NCI-H2227 (cell line): ENCODE measurements around the gene CORO7.

Experiments used
- DNase-seq: peaks from one replicate; lab custom pipeline; 2025; ENCODE audit not compliant: unreplicated experiment; lab: John Stamatoyannopoulos, UW

Gene CORO7

DNA sequence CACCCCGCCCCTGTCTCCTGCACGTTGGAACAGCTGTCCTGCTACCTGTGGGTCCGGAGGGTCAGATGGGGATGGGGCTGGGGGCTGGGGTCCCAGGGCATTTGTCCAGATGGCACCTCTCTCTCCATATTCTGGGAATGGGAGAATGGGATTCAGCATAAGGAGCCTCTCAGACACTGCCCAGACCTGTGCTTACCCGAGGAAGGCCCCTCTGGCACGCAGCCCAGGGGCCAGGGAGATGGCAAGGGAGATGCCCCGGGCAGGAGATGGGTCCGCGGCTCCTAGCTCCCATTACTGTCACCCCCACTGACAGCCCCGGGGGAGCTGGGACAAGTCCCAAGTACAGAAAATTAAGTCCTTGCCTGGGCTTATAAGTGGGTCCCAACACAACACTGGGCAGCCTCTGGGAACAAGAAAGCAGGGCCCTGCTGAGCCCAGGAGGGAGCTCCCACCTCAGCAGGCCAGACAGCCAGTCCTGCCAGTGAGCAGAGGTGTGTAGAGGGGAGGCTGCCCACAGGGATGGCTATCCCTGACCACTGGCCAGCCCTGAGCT, 43.0 kb downstream of the CORO7 start:
- DNase-seq: no peak

GRCh38 chr16:4372578-4373355, 43.6 kb downstream of the CORO7 start:
- DNase-seq: no peak

DNA sequence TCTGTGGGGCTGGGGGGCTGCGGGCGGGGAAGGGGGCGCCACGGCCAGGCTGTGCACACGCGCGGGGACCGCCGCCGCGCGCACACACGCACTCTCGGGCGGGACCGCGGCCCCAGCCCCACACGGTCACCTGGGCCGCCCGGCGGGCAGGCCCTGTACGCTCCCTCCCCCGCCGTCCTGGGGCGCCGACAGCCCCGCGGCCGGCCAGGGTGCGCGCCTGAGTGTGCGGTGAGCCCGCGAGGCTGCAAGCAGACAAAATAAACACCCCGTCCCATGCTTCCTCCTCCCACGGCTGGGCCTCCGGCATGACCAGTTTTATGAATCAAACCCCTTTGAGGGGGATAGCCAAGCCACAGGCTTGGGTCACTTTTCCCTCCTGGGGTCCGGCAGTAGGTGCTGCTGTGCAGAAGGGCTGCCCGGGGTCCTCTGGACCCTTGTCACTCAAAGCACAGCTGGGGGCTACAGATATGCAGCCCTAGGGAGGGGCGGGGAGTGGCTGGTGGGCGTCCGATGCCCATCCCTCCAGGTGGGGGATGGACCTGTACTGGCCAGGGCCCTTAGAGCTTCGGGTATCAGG, 44.3 kb downstream of the CORO7 start:
- no peak for DNase-seq

DNA sequence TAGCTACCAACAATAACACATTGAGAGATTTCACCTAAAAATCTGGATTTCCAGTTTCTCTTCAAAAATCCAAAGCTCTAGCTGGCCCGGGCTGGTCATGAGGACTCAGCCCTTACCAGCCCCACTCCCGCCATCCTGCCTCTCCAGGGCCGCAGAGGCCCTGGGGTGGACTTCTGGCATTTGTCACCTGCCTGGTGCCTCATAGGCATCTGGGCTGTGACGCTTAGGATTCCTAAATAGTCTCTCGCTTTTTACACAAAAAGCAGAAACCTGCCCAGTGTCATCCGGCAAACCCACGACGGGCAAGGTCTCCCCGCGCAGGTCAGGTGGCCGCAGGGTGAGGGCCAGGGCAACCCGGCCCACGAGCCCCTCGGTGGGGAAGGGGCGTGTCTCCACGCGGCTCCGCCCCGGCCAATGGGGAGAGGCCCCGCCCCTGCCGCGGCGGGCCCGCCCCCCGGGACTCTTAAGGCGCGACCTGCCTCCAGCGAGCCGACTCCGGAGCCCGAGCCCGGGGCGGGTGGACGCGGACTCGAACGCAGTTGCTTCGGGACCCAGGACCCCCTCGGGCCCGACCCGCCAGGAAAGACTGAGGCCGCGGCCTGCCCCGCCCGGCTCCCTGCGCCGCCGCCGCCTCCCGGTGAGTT, 44.9 kb downstream of the CORO7 start, which contains the start of gene VASN:
Gene VASN (plus strand): TSS at position 492 of the 644 bp plus-strand sequence. CDS start 9,030 bp downstream, outside the sequence.
- no peak for DNase-seq

- DNase-seq: no peak
Observed at GRCh38 chr16:4370570-4371356, 45.6 kb downstream of the CORO7 start.

DNA sequence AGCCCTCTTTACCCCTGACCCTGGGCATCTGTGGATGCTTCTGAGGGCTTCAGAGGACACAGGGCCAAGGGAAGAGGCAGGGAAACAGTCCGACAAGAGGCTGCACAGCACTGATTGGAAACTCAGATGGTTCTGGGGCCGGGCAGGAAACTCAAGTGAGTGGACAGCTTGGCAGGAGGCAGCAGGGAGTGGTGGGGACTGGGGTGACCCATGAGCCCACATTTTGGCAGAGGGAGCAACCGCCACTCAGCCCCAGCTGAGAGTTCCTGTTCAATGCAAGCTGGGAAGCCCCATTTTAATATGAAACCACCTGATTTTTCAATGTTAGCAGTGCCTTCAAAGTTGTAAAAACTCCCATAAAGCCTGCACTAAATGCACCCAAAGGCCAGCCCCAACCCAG, 46.2 kb downstream of the CORO7 start:
- no peak for DNase-seq

- DNase-seq: no peak
Observed at GRCh38 chr16:4369007-4369733, 47.2 kb downstream of the CORO7 start.

GRCh38 chr16:4367393-4367856, 49.0 kb downstream of the CORO7 start:
- no peak for DNase-seq

DNA sequence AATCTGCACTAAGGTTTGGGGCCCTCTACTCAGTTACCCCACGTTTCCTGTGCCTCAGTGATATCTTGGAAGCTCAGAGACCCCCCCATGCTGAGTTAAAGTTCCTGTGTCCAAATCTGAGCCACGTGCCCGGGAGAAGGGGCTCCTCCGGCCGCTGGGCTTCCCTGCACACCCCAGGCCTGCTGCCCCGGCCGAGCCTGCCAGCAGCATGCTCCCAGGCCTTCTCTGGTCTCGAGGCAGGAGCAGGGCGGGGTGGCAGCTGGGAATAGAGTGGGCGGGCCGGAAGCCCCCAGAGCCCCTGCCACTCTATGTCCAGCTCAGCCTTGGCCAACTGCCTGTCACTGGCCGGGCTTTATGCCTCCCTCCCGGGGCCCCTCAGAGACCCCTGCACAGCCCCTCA, 50.4 kb downstream of the CORO7 start:
- DNase-seq: no peak

DNA sequence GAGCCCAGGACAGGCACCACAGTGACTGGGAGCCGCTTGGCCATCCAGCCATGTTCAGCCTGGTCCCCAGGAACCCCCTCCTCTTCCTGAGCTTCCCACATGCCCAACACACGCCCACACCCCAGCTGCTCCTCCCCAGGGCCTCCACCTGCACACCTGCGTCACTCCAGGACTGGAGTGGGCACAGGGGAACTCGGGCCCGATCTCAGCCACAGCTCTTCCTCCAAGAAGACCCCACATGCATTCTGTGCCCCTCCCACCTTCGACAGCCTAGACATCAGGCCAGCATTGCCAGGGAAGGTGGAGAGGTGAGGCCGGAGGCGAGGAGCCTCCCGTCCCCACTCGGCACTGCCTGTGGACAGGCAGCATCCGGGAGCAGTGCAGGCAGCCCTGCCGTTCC, 50.8 kb downstream of the CORO7 start:
- DNase-seq: no peak

DNA sequence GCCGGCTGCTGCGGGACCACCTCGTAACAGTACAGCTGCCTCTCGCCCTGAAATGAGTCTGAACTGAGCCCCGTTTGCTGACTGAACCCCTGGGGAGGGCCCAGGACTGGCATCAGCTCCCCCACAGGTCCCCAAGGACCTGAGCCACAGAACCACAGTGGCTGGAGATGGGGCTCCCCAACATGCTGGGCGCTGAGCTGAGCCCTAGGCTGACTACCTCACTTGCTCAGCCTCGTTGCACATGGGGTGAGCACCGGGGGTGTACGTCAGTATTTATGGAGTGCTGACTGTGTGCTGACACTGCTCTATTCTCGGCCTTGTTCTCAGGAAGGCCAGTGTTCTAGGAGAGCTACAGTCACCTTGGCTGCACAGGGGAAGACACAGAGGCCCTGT, 51.4 kb downstream of the CORO7 start:
- DNase-seq: no peak

DNA sequence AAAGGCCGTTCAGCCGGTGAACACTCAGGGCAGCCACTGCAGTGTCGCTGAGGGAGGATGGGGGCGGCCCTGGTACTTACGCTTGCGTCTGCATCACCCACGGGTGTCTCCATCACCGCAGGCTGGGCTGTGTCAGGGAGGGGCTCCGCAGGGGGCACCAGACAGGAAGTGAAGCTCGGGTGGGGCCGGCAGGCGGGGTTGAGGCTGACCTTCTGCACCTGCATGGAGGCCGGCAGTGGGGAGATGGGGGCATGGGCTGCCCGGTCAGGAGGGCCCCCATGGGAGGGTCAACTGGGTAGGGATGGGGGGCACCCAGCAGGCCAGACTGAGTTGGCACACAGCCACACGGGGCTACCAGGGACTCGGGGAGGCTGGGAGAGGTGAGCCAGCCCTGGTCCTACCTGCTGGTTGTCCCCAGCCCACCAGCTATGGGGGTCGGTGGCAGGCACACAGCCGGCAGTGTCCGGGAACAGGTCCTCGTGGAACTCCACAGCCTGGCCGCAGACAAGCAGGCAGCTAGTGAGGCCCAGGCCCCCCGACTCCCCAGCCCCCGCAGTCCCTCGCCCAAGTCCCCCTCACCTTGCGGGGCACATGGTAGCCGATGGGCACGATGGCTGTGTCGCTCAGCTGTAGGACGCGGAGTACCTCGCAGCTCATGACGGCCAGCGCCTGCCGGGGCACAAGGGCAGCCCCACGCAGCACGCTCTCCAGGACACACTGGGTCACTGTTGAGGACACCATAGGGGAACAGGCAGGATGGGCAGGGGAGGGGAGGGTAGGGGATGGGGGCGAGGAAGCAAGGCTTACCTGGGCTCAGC, 52.0 kb downstream of the CORO7 start:
- no peak for DNase-seq

GRCh38 chr16:4362476-4363135, 53.8 kb downstream of the CORO7 start:
- DNase-seq: no peak

DNA sequence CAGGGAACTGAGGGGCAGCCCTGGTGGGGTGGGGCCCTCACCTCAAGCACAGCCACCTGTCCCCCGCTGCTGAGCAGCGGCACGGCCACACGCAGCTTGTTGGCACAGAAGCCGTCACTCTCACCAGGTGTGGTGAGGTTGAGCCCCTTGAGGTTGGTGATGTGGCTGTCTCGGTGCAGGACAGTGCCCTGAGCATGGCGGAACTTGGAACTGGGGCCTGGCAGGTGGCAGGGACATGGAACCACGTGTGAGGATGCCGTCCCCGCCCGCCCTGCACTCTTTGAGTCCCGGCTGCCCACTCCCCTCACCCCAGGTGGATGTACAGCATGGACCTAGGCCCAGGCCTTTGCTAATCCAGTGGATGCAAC, 54.5 kb downstream of the CORO7 start:
- DNase-seq: no peak

- DNase-seq: no peak
Observed at GRCh38 chr16:4361033-4361943, 55.1 kb downstream of the CORO7 start.

- peak; percentile 38 for DNase-seq
Observed at GRCh38 chr16:4360538-4361021, 55.8 kb downstream of the CORO7 start.

GRCh38 chr16:4359914-4360313, 56.5 kb downstream of the CORO7 start:
- DNase-seq: no peak
